Loucy (cell line): ENCODE results near the gene PPP4R4.

Experiments
- H2AFZ ChIP-seq: fragments of 200-600 bp; sonication (generic); 2 replicates; pipeline ENCODE4 v1.6.0; 2016; ENCODE audit warnings: antibody characterized with exemption, mild to moderate bottlenecking, low read length, moderate library complexity
- H3F3A ChIP-seq: fragments of 200-600 bp; 2 replicates; pipeline ENCODE4 v1.6.0; 2016; ENCODE audit warnings: antibody characterized with exemption, low read depth, mild to moderate bottlenecking
- H3K27me3 ChIP-seq: fragments of 200-600 bp; sonication (generic); 2 replicates; pipeline ENCODE4 v1.6.1; 2014; ENCODE audit warnings: low read length, mild to moderate bottlenecking; ENCODE audit not compliant: insufficient read depth, poor library complexity, severe bottlenecking
- H3K36me3 ChIP-seq: fragments of 200-600 bp; sonication (generic); 2 replicates; pipeline ENCODE4 v1.6.1; 2016; ENCODE audit warnings: low read length; ENCODE audit not compliant: insufficient read depth
- H3K4me1 ChIP-seq: fragments of 200-600 bp; sonication (generic); 2 replicates; pipeline ENCODE4 v1.5.1; 2014; ENCODE audit warnings: low read length, mild to moderate bottlenecking; ENCODE audit not compliant: insufficient read depth, poor library complexity, severe bottlenecking
- H3K4me2 ChIP-seq: fragments of 200-600 bp; sonication (generic); 2 replicates; pipeline ENCODE4 v1.6.0; 2014; ENCODE audit warnings: antibody characterized with exemption, low read length, low read depth, mild to moderate bottlenecking; ENCODE audit not compliant: poor library complexity, severe bottlenecking
- H3K4me3 ChIP-seq: fragments of 200-600 bp; sonication (generic); 2 replicates; pipeline ENCODE4 v1.5.1; 2014; ENCODE audit warnings: low read length, mild to moderate bottlenecking, mixed read lengths; ENCODE audit not compliant: poor library complexity, severe bottlenecking
- H3K79me2 ChIP-seq: fragments of 200-600 bp; sonication (generic); 2 replicates; pipeline ENCODE4 v1.6.1; 2014; ENCODE audit warnings: low read length; ENCODE audit not compliant: insufficient read depth
- H3K9ac ChIP-seq: fragments of 200-600 bp; sonication (generic); 2 replicates; pipeline ENCODE4 v1.6.0; 2014; ENCODE audit warnings: mild to moderate bottlenecking, low read depth, low read length, moderate library complexity; ENCODE audit not compliant: poor library complexity, severe bottlenecking
- H3K9me2 ChIP-seq: fragments of 200-600 bp; sonication (generic); replicated peaks from 2 replicates; pipeline ENCODE4 v1.6.1; 2016; ENCODE audit warnings: low read depth, low read length, mixed read lengths
- H3K9me3 ChIP-seq: fragments of 200-600 bp; sonication (generic); 2 replicates; pipeline ENCODE4 v1.6.1; 2014; ENCODE audit warnings: mild to moderate bottlenecking, antibody characterized with exemption, low read length, low read depth; ENCODE audit not compliant: insufficient read depth
- H4K20me1 ChIP-seq: fragments of 200-600 bp; sonication (generic); 2 replicates; pipeline ENCODE4 v1.6.0; 2014; ENCODE audit warnings: antibody characterized with exemption, low read length, mild to moderate bottlenecking; ENCODE audit not compliant: insufficient read depth, poor library complexity, severe bottlenecking
- EZH2phosphoT487 ChIP-seq: fragments of 200-600 bp; IDR thresholded peaks from 2 replicates; pipeline ENCODE4 v1.6.1; 2018; ENCODE audit warnings: antibody characterized with exemption, mild to moderate bottlenecking, moderate library complexity, borderline replicate concordance
- TF ChIP-seq, protein P1 (sequence below): fragments of 200-600 bp; sonication (generic); conservative IDR thresholded peaks from 2 replicates; pipeline ENCODE4 v1.5.1; 2014; ENCODE audit warnings: mild to moderate bottlenecking, antibody characterized with exemption, low read length

Gene PPP4R4

DNA sequence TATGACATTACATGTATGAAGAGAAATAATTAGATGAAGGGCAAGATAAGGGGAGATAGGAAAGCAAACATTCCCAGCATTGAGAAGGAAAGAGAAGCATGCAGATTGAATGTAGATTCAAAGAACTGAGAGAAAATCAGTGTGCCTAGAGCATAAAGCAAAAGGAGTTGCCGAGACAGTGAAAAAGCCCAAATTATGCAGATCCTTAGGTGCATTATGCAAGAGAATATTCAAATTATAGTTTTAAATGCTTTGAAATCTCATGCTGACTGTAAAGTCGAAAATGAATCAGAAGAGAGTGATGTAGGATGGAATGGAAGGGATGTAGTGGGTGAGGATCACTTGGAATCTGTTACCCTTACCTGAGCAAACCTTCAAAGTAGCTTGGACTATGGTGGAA is 49.9 kb downstream of the PPP4R4 start:
- Histone ChIP-seq H4K20me1 (no peaks in the 10 kb centered on the region), H3F3A (no peaks in the 10 kb centered on the region), H3K4me2 (no peak overlapping the region), H2AFZ (no peak overlapping the region), H3K4me3 (no peak overlapping the region), H3K4me1 (no peaks in the 10 kb centered on the region), H3K9ac (no peak overlapping the region), H3K36me3 (no peaks in the 10 kb centered on the region), H3K79me2 (no peaks in the 10 kb centered on the region), H3K27me3 (no peaks in the 10 kb centered on the region), H3K9me2 (no peaks in the 10 kb centered on the region), H3K9me3 (no peaks in the 10 kb centered on the region)
- TF ChIP-seq EZH2phosphoT487, result no peak
- TF ChIP-seq, protein P1, sequence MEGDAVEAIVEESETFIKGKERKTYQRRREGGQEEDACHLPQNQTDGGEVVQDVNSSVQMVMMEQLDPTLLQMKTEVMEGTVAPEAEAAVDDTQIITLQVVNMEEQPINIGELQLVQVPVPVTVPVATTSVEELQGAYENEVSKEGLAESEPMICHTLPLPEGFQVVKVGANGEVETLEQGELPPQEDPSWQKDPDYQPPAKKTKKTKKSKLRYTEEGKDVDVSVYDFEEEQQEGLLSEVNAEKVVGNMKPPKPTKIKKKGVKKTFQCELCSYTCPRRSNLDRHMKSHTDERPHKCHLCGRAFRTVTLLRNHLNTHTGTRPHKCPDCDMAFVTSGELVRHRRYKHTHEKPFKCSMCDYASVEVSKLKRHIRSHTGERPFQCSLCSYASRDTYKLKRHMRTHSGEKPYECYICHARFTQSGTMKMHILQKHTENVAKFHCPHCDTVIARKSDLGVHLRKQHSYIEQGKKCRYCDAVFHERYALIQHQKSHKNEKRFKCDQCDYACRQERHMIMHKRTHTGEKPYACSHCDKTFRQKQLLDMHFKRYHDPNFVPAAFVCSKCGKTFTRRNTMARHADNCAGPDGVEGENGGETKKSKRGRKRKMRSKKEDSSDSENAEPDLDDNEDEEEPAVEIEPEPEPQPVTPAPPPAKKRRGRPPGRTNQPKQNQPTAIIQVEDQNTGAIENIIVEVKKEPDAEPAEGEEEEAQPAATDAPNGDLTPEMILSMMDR, result no peak

DNA sequence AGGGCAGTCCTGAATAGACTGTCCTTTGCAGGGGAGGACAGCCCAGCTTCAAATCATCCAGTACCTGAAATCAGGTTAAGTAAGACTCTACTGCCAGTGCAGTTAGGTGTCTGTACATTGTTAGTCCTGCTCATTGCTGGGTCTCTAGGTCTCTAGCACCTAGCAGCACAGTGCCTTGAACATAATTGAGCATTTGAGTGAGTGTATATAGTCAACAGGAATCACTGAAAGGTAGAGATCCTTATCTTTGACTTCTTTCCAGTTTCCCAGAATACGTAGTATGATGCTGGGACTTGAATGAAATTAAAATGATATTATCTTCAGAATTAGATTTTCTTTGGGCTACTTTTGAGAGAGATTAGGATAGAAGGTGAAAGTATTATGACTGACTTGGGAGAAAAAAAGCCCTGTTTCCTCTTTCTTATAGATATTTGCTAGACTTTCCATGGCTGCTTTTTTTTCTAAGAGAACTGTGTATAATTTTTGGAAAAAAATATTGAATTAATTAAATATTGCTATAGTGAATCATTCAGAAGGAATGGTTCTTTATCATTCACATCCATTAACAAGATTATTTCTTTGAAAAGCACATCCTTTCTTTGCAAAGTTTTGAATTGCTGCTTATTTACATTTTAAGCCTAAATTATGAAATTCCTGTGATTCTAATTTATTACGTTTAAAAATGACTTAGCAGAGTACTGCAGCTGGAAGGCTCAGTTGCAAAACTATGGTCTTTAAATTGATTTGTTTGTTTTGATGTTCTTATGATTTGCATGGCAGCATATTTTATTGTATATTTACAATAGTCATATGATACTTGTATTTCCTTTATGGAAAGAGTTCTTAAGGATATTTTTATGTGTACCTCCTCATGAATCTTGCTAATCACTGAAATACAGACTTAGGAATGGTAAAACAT is 51.6 kb downstream of the PPP4R4 start:
- Histone ChIP-seq H3K4me3 (no peak overlapping the region), H3K27me3 (no peaks in the 10 kb centered on the region), H2AFZ (no peak overlapping the region), H3F3A (no peaks in the 10 kb centered on the region), H3K9ac (no peak overlapping the region), H3K9me2 (no peaks in the 10 kb centered on the region), H3K79me2 (no peaks in the 10 kb centered on the region), H3K9me3 (no peaks in the 10 kb centered on the region), H3K36me3 (no peaks in the 10 kb centered on the region), H4K20me1 (no peaks in the 10 kb centered on the region), H3K4me1 (no peaks in the 10 kb centered on the region), H3K4me2 (no peak overlapping the region)
- TF ChIP-seq, protein P1, result no peak
- no peak for TF ChIP-seq EZH2phosphoT487

DNA sequence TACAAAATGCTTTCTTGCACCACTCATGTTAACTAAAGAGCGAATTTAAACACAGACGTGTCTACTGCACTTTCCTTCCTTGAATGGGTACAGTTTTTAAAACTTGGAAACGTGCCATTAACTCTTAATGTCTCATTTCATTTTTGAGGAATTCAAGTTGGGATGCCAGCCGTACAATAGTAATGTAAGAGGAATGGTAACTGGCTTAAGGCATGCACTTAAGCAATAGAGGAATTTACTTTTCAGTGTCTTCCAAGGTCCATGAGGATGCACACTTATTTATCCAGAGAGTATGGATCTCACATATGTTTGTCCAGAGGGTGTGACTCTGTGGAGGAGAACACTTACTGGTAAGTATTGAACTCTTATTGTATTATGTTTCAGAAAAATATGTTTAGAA is 52.9 kb downstream of the PPP4R4 start:
- Histone ChIP-seq H4K20me1 (no peaks in the 10 kb centered on the region), H3K27me3 (no peaks in the 10 kb centered on the region), H3K9me3 (no peaks in the 10 kb centered on the region), H3K4me1 (no peaks in the 10 kb centered on the region), H3K9me2 (no peaks in the 10 kb centered on the region), H3K9ac (no peak overlapping the region), H3K4me3 (no peak overlapping the region), H3K79me2 (no peaks in the 10 kb centered on the region), H3K36me3 (no peaks in the 10 kb centered on the region), H3F3A (no peaks in the 10 kb centered on the region), H2AFZ (no peak overlapping the region), H3K4me2 (no peak overlapping the region)
- TF ChIP-seq, protein P1, result no peak
- TF ChIP-seq EZH2phosphoT487, result no peak
